H1 (cell line): ENCODE data around the gene DUSP2. TPM values are rescaled to one million over a fixed set of nuclear protein-coding genes. Genes with fewer than 3 reads are reported as not detected.
A peak's percentile ranks its signal among the peaks of the same experiment; 100 is the strongest.

ENCODE experiments used
- CTCF ChIA-PET: fragments of 300-600 bp; sonication (Branson Sonifier 250); formaldehyde crosslinking; loops from one replicate; lab custom pipeline; 2021; ENCODE audit not compliant: partially characterized antibody; lab: Charles Lee
- POLR2A ChIA-PET: fragments of 300-600 bp; sonication (Branson Sonifier 250); formaldehyde crosslinking; loops from one replicate; lab custom pipeline; 2021; ENCODE audit warnings: inconsistent platforms; ENCODE audit not compliant: partially characterized antibody; lab: Charles Lee
- DNase-seq, 2 experiments: peaks; one replicate each; pipeline versions ENCODE4 v3.0.0 to v3.0.0-alpha.2; 2010 to 2022; ENCODE audit warnings: low spot score in 2 of 2, low read depth in 1 of 2, mixed read lengths in 1 of 2
- FAIRE-seq: peaks from 2 replicates; lab custom pipeline; 2011; peaks lifted over from hg19 to GRCh38; lab: Jason Lieb, UNC
- H2AFZ ChIP-seq: 2 replicates; pipeline ENCODE4 v1.8.1; 2012; ENCODE audit warnings: low read length, inconsistent platforms
- H2AK5ac ChIP-seq: 2 replicates; pipeline ENCODE4 v1.6.1; 2013; ENCODE audit warnings: low read depth, low read length
- H2BK120ac ChIP-seq: replicated peaks from 2 replicates; pipeline ENCODE3; 2013; ENCODE audit warnings: low read depth, low read length, inconsistent platforms
- H2BK12ac ChIP-seq: 2 replicates; pipeline ENCODE4 v1.6.1; 2013; ENCODE audit warnings: low read depth, low read length
- H2BK15ac ChIP-seq: 2 replicates; pipeline ENCODE4 v1.6.1; 2013; ENCODE audit warnings: low read length
- H2BK20ac ChIP-seq: 2 replicates; pipeline ENCODE4 v1.6.1; 2013; ENCODE audit warnings: low read length
- H2BK5ac ChIP-seq: 2 replicates; pipeline ENCODE4 v1.6.1; 2013; ENCODE audit warnings: low read depth, low read length
- H3K14ac ChIP-seq: 2 replicates; pipeline ENCODE4 v1.6.1; 2013; ENCODE audit warnings: inconsistent platforms; ENCODE audit not compliant: insufficient read length
- H3K18ac ChIP-seq: 2 replicates; pipeline ENCODE4 v1.6.1; 2013; ENCODE audit warnings: low read length; ENCODE audit errors: extremely low read depth
- H3K23ac ChIP-seq: 2 replicates; pipeline ENCODE4 v1.6.1; 2013; ENCODE audit warnings: inconsistent platforms; ENCODE audit not compliant: insufficient read length
- H3K23me2 ChIP-seq: 2 replicates; pipeline ENCODE4 v1.6.1; 2013; ENCODE audit warnings: low read depth, low read length
- H3K27ac ChIP-seq: 2 replicates; pipeline ENCODE4 v1.6.1; 2011; ENCODE audit warnings: low read depth, low read length, inconsistent platforms
- H3K27me3 ChIP-seq, 4 experiments: replicated peaks in 1 of 4; 1 replicate in 1 of 4; 2 replicates in 3 of 4; pipeline versions ENCODE4 v1.6.1 to v1.8.1; 2011 to 2013; ENCODE audit warnings: low read length in 3 of 4, mild to moderate bottlenecking in 3 of 4, inconsistent platforms in 2 of 4, mixed read lengths in 2 of 4, moderate library complexity in 1 of 4; ENCODE audit not compliant: control insufficient read depth in 3 of 4, insufficient read depth in 3 of 4; ENCODE audit errors: extremely low read depth in 1 of 4
- H3K36me3 ChIP-seq, 4 experiments: 2 replicates each; pipeline versions ENCODE4 v1.6.1 to v1.8.1; 2011 to 2013; ENCODE audit warnings: mild to moderate bottlenecking in 4 of 4, low read length in 3 of 4, moderate library complexity in 2 of 4, control low read depth in 1 of 4, inconsistent platforms in 1 of 4; ENCODE audit not compliant: insufficient read depth in 4 of 4, control insufficient read depth in 2 of 4
- H3K4ac ChIP-seq: replicated peaks from 2 replicates; pipeline ENCODE3; 2013; ENCODE audit warnings: low read length, low read depth, mixed read lengths, inconsistent platforms; ENCODE audit not compliant: insufficient read length
- H3K4me1 ChIP-seq, 4 experiments: replicated peaks in 1 of 4; 1 replicate in 1 of 4; 2 replicates in 3 of 4; pipeline versions ENCODE4 v1.6.1 to v1.8.1; 2011 to 2013; ENCODE audit warnings: low read length in 3 of 4, inconsistent platforms in 2 of 4, mixed read lengths in 1 of 4; ENCODE audit not compliant: insufficient read depth in 4 of 4, control insufficient read depth in 3 of 4
- H3K4me2 ChIP-seq, 2 experiments: 2 replicates each; pipeline versions ENCODE4 v1.6.1 to v1.8.1; 2011 to 2013; ENCODE audit warnings: low read depth in 2 of 2, low read length in 2 of 2, control low read depth in 1 of 2, inconsistent platforms in 1 of 2, mild to moderate bottlenecking in 1 of 2; ENCODE audit not compliant: insufficient read depth in 1 of 2
- H3K4me3 ChIP-seq, 4 experiments: fragments of 200-600, 300-600 bp in 1 of 4; sonication (generic), shearing (Covaris generic), sonication (Bioruptor Twin) in 1 of 4; 2 replicates each; pipeline versions ENCODE4 v1.5.1 to v1.8.1; 2011 to 2016; ENCODE audit warnings: low read length in 4 of 4, low read depth in 3 of 4, control low read depth in 2 of 4, inconsistent platforms in 2 of 4, mild to moderate bottlenecking in 2 of 4, mixed read lengths in 1 of 4, moderate library complexity in 1 of 4; ENCODE audit not compliant: insufficient read depth in 2 of 4; ENCODE audit errors: extremely low read depth in 1 of 4
- H3K56ac ChIP-seq: replicated peaks from 2 replicates; pipeline ENCODE3; 2013; ENCODE audit warnings: low read depth, mild to moderate bottlenecking, mixed read lengths, low read length, inconsistent platforms; ENCODE audit not compliant: insufficient read length
- H3K79me1 ChIP-seq: 2 replicates; pipeline ENCODE4 v1.6.1; 2013; ENCODE audit warnings: low read depth, low read length, control low read depth
- H3K79me2 ChIP-seq, 2 experiments: 2 replicates each; pipeline versions ENCODE4 v1.6.1 to v1.8.1; 2012 to 2013; ENCODE audit warnings: low read length in 2 of 2, mild to moderate bottlenecking in 2 of 2, inconsistent platforms in 1 of 2; ENCODE audit not compliant: insufficient read depth in 2 of 2, control insufficient read depth in 1 of 2
- H3K9ac ChIP-seq, 4 experiments: replicated peaks in 1 of 4; 1 replicate in 1 of 4; 2 replicates in 3 of 4; pipeline versions ENCODE4 v1.6.1 to v1.8.1; 2011 to 2013; ENCODE audit warnings: low read depth in 3 of 4, low read length in 3 of 4, control low read depth in 2 of 4, mild to moderate bottlenecking in 2 of 4, moderate library complexity in 2 of 4, inconsistent platforms in 1 of 4; ENCODE audit errors: extremely low read depth in 1 of 4
- H3K9me3 ChIP-seq, 2 experiments: 2 replicates each; pipeline versions ENCODE4 v1.6.1 to v1.8.1; 2012 to 2013; ENCODE audit warnings: mild to moderate bottlenecking in 2 of 2, moderate library complexity in 2 of 2, control low read depth in 1 of 2, inconsistent platforms in 1 of 2, low read depth in 1 of 2, low read length in 1 of 2, mixed read lengths in 1 of 2; ENCODE audit not compliant: insufficient read depth in 2 of 2
- H4K20me1 ChIP-seq, 2 experiments: replicated peaks in 1 of 2; 2 replicates each; pipeline versions ENCODE3 to v1.8.1; 2011 to 2013; ENCODE audit warnings: inconsistent platforms in 2 of 2, low read length in 2 of 2, mild to moderate bottlenecking in 1 of 2; ENCODE audit not compliant: insufficient read depth in 2 of 2, control insufficient read depth in 1 of 2
- H4K5ac ChIP-seq: 2 replicates; pipeline ENCODE4 v1.6.1; 2013; ENCODE audit warnings: low read length, low read depth, mixed read lengths, inconsistent platforms; ENCODE audit not compliant: insufficient read length
- H4K8ac ChIP-seq: 2 replicates; pipeline ENCODE4 v1.8.0; 2013; ENCODE audit warnings: mild to moderate bottlenecking, moderate library complexity, low read length, inconsistent platforms; ENCODE audit not compliant: insufficient read depth; ENCODE audit errors: extremely low read depth
- H4K91ac ChIP-seq: replicated peaks from 2 replicates; pipeline ENCODE3; 2013; ENCODE audit warnings: low read length, mixed read lengths, inconsistent platforms; ENCODE audit not compliant: insufficient read length
- BACH1 ChIP-seq: IDR thresholded peaks from 2 replicates; pipeline ENCODE4 v1.6.1; 2012; ENCODE audit warnings: low read length, improper control_type of control experiment
- BRCA1 ChIP-seq: IDR thresholded peaks from 2 replicates; pipeline ENCODE4 v1.6.1; 2012; ENCODE audit warnings: low read depth, low read length, improper control_type of control experiment
- CHD1 ChIP-seq: IDR thresholded peaks from 2 replicates; pipeline ENCODE4 v1.6.1; 2012; ENCODE audit warnings: low read depth, low read length, improper control_type of control experiment
- CREB1 ChIP-seq: IDR thresholded peaks from 2 replicates; pipeline ENCODE4 v1.6.1; 2012; ENCODE audit warnings: inconsistent platforms
- HDAC2 ChIP-seq, 2 experiments: fragments of 300-600 bp in 1 of 2; sonication (generic) in 1 of 2; IDR thresholded peaks; 2 replicates each; pipeline ENCODE4 v1.6.1; 2011 to 2012; ENCODE audit warnings: low read depth in 2 of 2, low read length in 2 of 2, mild to moderate bottlenecking in 2 of 2, moderate library complexity in 2 of 2, borderline replicate concordance in 1 of 2, inconsistent platforms in 1 of 2
- HDAC6 ChIP-seq: IDR thresholded peaks from one replicate; pipeline ENCODE4 v1.7.1; 2012; ENCODE audit warnings: low read depth, mild to moderate bottlenecking, inconsistent platforms, low read length, moderate library complexity
- NANOG ChIP-seq: IDR thresholded peaks from 2 replicates; pipeline ENCODE4 v1.6.1; 2011; ENCODE audit warnings: low read length, low read depth, mild to moderate bottlenecking, inconsistent platforms; ENCODE audit not compliant: insufficient read depth, poor library complexity, severe bottlenecking
- RAD21 ChIP-seq, 2 experiments: IDR thresholded peaks in 1 of 2; conservative IDR thresholded peaks in 1 of 2; 2 replicates each; pipeline ENCODE4 v1.6.1; 2011; ENCODE audit warnings: low read depth in 2 of 2, low read length in 2 of 2, improper control_type of control experiment in 1 of 2, inconsistent platforms in 1 of 2, mild to moderate bottlenecking in 1 of 2, moderate library complexity in 1 of 2
- RFX5 ChIP-seq: IDR thresholded peaks from 2 replicates; pipeline ENCODE4 v1.6.1; 2011; ENCODE audit warnings: low read depth, low read length, improper control_type of control experiment, borderline replicate concordance
- SIN3A ChIP-seq, 2 experiments: IDR thresholded peaks in 1 of 2; conservative IDR thresholded peaks in 1 of 2; 2 replicates each; pipeline ENCODE4 v1.6.1; 2011 to 2012; ENCODE audit warnings: low read length in 2 of 2, improper control_type of control experiment in 1 of 2, low read depth in 1 of 2, mild to moderate bottlenecking in 1 of 2
- SP2 ChIP-seq: IDR thresholded peaks from 2 replicates; pipeline ENCODE4 v1.6.1; 2012; ENCODE audit warnings: mild to moderate bottlenecking, low read length, inconsistent platforms
- TBP ChIP-seq: IDR thresholded peaks from 2 replicates; pipeline ENCODE4 v1.6.1; 2011; ENCODE audit warnings: low read depth, low read length, improper control_type of control experiment
- ZNF274 ChIP-seq: IDR thresholded peaks from 2 replicates; pipeline ENCODE4 v1.7.0; 2012; ENCODE audit warnings: low read length, borderline replicate concordance; ENCODE audit errors: extremely low read depth
- WGBS, 2 experiments: shearing (Covaris generic) in 1 of 2; methylation state at CpG; one replicate each; pipeline versions ENCODE4 v1.1.6 to v1.1.7; 2013 to 2015; ENCODE audit warnings: low lambda C conversion rate in 2 of 2, mixed read lengths in 2 of 2, inconsistent platforms in 1 of 2, low coverage in 1 of 2, missing lambda C conversion rate in 1 of 2; ENCODE audit not compliant: insufficient replicate concordance in 2 of 2, insufficient coverage in 1 of 2, insufficient read length in 1 of 2; ENCODE audit errors: extremely low coverage in 1 of 2, missing lambda C conversion rate in 1 of 2; 5-methylcytosine and 5-hydroxymethylcytosine counted together
- polyA plus RNA-seq, 7 experiments: library from polyadenylated mRNA; depleted of rRNA in 3 of 7; stranded (reverse) in 5 of 7; unstranded in 2 of 7; fragments of >200 nt in 5 of 7; fragments of 200-250 nt in 2 of 7; gene quantifications; 1 replicate in 5 of 7; 2 replicates in 1 of 7; 4 replicates in 1 of 7; pipeline versions ENCODE4 v1.2.1 to v1.2.3, GENCODE V29; 2011 to 2013; ENCODE audit warnings: missing spikeins in 2 of 7, mixed read lengths in 2 of 7
- total RNA-seq: library from RNA; stranded (reverse); fragmentation: NEBNext Ultra II Directional; extraction: Animal tissue kit (Norgen Biotek cat#: 25700); gene quantifications from 2 replicates; pipeline ENCODE4 v1.2.1, GENCODE V29; 2021

The DUSP2 gene
- total and polyA plus RNA-seq, 2 of the 8 experiments (the other 6 are each of a cell fraction or from before 2014, with no cell fraction given) = 10.1 to 10.4 TPM

DNA sequence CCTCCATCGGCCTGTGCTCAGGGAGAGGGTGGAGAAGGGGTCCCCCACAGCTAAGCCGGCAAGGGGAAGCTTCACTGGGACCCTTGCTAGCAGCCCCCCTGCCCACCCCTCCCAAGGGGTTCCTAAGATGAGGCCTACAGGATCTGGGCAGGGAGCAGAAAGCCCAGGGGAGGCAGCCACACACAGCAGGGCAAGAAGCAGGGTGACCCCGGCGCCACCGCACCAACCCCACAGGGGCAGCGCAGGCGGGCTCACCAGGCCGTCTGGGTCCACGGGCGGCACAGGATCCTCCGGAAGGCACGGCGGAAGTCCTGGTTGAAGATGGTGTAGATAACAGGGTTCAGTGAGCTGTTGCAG lies 30.7 kb downstream of the DUSP2 start:
- no peak overlapping the region for H3K27ac ChIP-seq
- DNase-seq = no peak
- H2BK12ac ChIP-seq = peak overlapping the region; percentile 39; the same call in 1 of the 2 replicates
- H3K23ac ChIP-seq = no peak overlapping the region
- H3K27me3 ChIP-seq = peaks cover 0 to 32% (median 25%) of the 10 kb centered on the region in 4 experiments; a peak in 5 of 7 replicates
- no peak overlapping the region for H2BK20ac ChIP-seq
- H3K23me2 ChIP-seq = peaks cover 11% of the 10 kb centered on the region; the same call in 1 of the 2 replicates
- H4K20me1 ChIP-seq = no peaks in the 10 kb centered on the region
- H3K9ac ChIP-seq = no peak overlapping the region
- H3K4me1 ChIP-seq = peaks cover 0 to 17% (median 12%) of the 10 kb centered on the region in 4 experiments; a peak in 6 of 7 replicates
- CTCF ChIA-PET = interaction anchor here (2.0 to 6.6 kb wide), 4 partner anchors 11 to 92 kb away, joined by 5 to 61 read pairs (median 8); partner anchors contain the start of gene ASTL
- H2AK5ac ChIP-seq = no peak overlapping the region
- POLR2A ChIA-PET = no interaction called here
- no peaks in the 10 kb centered on the region for H3K36me3 ChIP-seq
- no peak overlapping the region for H2BK5ac ChIP-seq
- no peak overlapping the region for H3K56ac ChIP-seq
- H4K5ac ChIP-seq = no peak overlapping the region
- no peak overlapping the region for H3K14ac ChIP-seq
- peaks cover 0 to 5% of the 10 kb centered on the region in 2 experiments; a peak in 1 of 4 replicates for H3K9me3 ChIP-seq
- H3K4me3 ChIP-seq = no peak overlapping the region
- no peak overlapping the region for H3K18ac ChIP-seq
- TF ChIP-seq TBP (no peak), CHD1 (no peak), BRCA1 (no peak), RAD21 (IDR thresholded peaks at IDR 0.05 in 1 of 2, conservative IDR thresholded peaks at IDR 0.05 in 1 of 2; ENCODE audit: low read depth in 2 of 2, low read length in 2 of 2) (no peak), SIN3A (conservative IDR thresholded peaks at IDR 0.05 in 1 of 2, IDR thresholded peaks at IDR 0.05 in 1 of 2; ENCODE audit: low read depth in 1 of 2, low read length in 2 of 2) (no peak), BACH1 (no peak), ZNF274 (no peak), CREB1 (no peak), NANOG (no peak), SP2 (no peak), HDAC6 (no peak), HDAC2 (IDR thresholded peaks at IDR 0.05; ENCODE audit: borderline replicate concordance in 1 of 2, low read depth in 2 of 2, low read length in 2 of 2) (no peak), RFX5 (no peak)
- H2BK15ac ChIP-seq = no peak overlapping the region
- no peak overlapping the region for H4K8ac ChIP-seq
- H4K91ac ChIP-seq = no peak overlapping the region
- H3K4ac ChIP-seq = no peak overlapping the region
- no peak for FAIRE-seq
- H2BK120ac ChIP-seq = no peak overlapping the region
- no peak overlapping the region for H3K4me2 ChIP-seq
- WGBS, 2 experiments = 95% methylated on average over 13 of the region's 13 CpGs; no CpG with 5 or more reads in 1 of the 2 experiments
- no peaks in the 10 kb centered on the region for H3K79me2 ChIP-seq
- no peaks in the 10 kb centered on the region for H3K79me1 ChIP-seq
- H2AFZ ChIP-seq = no peak overlapping the region
